Activated CD4-positive, CD25-positive, alpha-beta regulatory T cell treated with anti-CD3 and anti-CD28 coated beads, Interleukin-2, amount 50 U/mL, for 16 hours (primary cell): ENCODE results near the gene RPL37A.

ENCODE experiments used
- DNase-seq: peaks from one replicate; pipeline ENCODE4 v3.0.0-alpha.2; 2020; ENCODE audit warnings: low read depth, low spot score

RPL37A gene

DNA sequence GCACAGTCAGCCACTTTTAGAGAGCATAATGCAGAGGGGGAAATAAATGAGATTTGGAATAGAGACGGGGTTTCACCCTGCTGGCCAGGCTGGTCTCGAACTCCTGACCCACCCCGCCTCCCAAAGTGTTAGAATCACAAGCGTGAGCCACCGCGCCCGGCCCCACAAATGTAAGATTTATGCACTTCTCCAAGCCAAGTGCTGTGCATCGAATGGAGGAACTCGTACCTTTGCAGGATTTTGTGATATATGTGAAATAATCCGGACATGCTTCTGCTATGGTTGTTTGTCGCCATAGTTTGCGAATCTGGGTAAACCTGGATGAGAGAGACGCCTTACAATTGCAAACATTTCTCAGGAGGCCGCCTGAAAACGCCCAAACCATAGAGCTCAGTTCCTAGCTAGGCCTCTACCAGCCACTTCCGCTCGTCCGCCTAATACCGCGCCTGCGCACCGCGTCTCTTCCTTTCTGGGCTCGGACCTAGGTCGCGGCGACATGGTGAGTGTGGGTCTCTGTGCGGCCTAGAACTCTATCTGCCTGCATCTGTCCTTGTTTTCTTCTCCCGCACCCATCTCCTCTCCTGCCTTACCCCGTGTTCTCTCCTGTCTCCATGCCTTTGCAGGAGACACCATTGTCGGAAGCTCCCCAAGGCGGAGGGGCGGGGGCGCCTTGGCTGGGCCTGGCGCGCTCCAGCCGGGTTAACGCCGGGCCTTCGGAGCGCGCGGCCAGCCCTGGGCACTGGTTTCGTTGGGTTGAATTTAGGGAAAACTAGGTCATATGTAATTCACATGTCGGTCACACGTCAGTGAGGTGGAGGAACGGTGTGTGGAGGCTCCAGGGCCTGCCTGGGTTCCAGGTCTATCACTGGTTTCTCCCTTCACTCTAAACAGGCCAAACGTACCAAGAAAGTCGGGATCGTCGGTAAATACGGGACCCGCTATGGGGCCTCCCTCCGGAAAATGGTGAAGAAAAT lies at the start of gene RPL37A:
RPL37A (plus strand) TSS at position 466 of the 974 bp plus-strand sequence; CDS start at position 497, 31 bp downstream.
- DNase-seq = peak; percentile 80

DNA sequence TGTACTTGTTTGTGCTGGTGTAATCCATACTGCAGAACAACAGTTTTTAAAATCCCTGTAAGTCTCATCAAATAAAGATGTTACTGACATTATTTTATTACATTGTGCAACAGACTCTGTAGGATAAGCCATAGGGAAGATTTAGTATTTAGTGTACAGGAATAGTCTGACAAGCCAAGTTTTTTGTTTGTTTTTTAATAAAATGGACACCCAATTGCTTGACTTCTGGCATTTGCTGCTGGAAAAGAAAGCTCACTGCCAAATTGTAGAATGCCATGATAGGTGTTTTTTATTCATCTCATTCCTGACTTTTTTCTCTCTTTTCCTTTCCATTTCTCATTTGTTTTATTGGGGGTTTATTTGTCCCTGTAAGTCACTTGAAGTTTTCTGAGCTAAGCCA lies 48.3 kb upstream of the RPL37A start:
- no peak for DNase-seq

DNA sequence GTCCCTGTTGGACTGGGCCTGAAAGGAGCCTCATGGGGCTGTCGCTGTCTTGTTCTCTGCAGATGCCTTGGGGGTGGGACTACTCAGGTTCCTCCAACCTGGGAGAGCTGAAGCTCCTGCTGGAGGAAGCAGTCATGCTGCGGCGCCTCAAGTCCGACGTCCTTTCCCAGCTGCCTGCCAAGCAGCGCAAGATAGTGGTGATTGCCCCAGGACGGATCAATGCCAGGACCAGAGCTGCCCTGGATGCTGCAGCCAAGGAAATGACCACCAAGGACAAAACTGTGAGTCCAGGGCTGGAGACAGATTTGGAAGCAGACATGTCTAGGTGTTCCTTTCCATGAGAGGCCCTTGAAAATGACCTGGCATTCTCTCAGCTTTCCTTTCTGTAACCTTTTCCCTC lies 47.9 kb upstream of the RPL37A start:
- no peak for DNase-seq

DNA sequence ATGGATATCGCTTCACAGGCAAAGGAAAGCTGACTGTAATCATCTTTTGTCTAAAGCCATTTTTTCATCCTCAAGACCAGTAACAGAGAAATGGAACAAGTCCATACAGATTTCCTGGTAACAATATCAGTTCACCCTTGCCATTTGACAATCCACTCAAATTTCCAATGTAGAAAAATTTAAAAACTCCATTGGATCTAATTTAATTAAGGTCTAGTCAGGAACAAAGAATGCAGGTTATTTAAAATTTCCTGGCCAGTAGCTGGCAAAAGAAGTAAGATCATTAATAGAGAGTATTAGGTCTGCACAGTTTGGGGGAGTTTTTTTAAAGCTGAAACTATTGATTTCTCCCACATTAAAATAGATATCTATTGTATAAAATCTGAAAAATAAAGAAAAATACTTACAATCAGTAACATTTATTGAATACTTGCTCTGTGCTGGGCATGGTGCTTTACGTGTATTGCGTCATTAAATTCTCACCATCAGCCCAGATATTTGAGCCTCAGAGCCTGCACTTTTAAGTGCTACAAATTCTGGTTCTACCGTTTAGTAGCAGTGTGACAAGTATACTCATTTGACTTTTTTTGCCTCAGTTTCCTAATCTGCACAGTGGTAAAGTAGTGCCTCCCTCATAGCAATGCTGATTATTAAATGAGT lies 44.6 kb upstream of the RPL37A start:
- DNase-seq = no peak

DNA sequence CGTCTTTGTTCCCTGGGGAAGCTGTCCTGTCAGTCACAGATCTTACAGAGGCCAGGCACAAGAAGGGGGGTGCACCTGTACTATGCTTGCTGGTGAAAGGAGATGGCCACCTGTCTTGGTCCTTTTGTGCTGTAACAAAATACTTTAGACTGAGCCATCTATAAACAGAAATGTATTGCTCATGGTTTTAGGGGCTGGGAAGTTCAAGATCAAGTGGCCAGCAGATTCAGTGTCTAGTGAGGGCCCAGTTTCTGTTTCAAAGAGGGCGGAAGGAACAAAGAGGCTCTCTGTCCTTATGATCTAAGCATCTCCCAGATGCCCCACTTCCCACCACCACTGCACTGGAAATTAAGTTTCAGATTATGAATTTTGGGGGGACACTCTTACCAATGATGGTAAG lies 35.5 kb upstream of the RPL37A start:
- DNase-seq = no peak

DNA sequence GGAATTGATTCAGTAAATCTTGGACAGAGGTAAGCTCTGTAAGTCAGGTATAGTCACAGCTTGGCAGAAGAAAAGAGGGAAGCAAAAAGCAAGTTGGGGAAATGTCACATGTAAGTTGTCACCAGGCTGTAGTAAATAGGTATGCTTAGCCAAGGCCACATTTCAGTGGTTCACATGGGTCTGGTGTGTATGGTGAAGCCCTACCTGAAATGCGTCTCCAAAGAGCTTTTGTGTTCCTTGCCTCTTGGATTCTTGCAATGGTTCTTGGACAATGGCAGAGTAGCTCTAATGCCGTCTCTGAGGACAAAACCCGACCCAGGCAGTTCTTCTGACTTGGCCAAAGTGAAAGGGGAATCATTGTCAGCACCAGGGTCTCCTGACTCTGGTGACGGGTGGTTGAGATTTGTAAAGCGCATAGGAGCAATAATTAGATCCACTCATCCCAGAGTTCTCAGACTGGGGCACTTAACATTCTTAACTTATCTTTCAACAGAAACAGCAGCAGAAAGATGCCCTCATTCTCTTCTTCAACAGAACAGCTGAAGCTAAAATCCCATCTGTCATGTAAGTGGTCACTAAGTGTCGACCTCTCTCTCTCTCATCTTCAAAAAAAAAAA lies 34.4 kb upstream of the RPL37A start:
- DNase-seq = no peak

DNA sequence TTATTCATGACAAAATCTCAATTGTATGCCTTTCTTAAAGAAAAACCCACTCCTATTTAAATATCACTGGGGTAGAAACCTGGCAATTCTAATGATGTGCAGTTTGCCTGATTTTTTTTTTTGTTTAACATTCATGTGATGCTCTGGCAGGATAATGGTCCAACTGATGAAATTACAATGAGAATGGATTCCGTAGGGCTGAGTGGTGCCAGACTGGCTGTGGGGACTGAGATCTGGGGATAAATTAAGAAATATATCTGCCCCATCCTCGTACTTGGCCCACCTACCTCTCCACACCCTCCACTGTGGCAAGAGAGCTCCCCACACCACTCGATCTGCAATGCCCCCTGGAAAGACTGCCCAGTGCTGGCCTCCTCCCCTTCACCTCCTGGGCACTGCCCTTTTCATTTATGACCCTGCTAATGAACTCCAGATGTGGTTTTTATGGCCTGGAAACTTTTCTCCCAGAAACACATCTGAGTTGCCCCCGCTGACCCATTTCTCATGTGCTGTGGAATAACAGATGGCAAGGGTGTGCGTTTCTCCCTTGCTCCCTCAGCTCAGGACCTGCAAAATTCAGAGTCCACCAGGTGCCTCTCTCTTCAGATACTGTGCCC lies 33.0 kb upstream of the RPL37A start:
- DNase-seq = no peak

DNA sequence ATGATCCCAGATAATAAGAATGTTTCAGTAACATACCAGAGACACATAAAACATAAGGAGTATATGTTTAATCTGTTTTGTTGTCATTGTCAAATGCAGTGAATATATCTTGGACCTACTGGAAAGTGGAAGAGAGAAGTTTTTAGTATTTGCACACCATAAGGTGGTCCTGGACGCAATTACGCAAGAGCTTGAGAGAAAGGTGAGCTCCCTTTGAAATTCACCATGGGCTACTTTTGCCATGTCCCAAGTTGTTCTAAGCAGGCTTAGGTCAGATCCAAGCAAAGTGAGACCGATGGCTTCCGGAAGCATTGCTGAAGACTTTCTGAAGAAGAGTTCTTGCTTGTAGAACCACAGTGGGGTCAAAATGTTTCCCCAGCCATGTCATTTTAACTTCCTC lies 30.8 kb upstream of the RPL37A start:
- no peak for DNase-seq

DNA sequence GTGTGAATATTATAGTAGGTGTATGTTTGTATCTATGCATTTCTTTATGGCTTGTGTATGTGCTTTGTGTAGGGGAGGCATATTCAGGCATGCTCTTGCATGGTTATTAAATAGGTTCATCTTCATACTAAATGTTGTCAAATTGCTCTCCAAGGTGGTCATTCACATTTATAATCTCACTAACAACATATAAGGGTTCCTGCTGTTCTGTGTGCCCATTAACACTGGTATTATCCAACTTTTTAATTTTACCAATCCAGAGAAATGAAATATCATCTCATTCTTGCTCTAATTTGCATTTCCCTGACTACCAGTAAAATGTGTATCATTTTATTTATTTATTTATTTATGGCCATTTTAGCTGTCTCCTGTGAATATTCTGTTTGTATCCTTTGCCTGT lies 29.0 kb upstream of the RPL37A start:
- no peak for DNase-seq

DNA sequence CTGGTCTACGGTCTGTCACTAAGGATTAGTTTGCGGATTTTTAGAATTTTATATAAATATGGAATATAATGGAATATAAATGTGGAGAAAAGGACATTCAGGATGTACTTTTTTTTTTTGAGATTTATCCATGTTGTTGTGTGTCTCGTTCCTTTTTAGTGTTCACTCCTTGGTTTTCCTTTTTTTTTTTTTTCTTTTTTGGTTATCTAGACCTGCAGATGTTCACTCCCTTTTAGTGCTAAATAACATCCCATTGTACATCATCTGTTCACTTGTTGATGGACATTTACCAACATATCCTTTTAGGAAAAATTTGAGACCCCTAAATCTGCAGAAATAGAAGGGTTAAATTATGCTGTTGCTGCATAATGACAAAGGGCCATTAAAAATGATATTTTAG lies 25.5 kb upstream of the RPL37A start:
- DNase-seq = no peak

DNA sequence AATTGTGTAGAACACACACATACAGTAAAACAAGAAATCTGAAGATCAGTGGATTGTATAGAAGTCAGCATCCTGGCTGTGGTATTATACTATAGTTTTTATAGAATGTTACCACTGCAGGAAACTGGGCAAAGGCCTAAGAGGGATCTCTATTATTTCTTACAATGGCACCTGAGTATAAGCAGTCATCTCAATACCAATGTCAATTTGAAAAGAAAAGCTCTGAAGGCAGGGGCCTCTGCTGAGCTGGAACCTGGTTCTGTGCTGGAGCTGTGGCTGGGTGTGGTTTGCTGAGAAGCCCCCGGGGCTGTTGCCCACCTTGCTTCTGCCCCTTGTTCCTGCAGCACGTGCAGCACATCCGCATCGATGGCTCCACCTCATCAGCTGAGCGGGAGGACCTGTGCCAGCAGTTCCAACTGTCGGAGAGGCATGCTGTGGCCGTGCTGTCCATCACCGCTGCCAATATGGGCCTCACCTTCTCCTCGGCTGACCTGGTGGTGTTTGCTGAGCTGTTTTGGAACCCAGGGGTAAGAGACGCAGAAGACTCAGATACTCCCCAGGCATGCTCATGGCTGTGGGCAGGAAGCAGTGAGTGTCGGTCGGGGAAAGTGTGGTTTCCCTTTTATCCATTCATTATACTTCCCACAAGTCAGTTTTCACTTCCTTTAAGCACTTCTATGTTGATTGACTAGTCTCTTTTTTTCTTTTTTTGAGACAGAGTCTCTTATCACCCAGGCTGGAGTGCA lies 23.5 kb upstream of the RPL37A start:
- no peak for DNase-seq

DNA sequence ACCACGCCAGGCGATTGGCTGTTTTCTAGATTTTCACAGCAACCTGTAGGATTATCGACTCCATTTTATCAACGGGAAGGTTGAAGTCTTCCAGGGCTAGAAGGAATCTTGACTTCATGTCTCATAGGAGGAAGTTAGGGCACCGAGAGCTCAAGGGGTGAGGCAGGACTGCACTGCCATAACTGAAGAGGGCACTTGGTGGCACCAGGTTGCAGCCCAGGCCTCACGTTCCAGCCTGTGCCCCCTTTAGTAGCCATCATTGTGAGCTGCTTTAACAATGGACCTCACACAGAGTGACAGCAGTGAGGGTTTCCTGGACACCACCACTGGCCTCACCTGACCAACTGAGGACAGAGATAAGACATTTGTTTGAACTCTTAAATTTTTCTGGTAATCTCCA lies 22.9 kb upstream of the RPL37A start:
- DNase-seq = no peak

DNA sequence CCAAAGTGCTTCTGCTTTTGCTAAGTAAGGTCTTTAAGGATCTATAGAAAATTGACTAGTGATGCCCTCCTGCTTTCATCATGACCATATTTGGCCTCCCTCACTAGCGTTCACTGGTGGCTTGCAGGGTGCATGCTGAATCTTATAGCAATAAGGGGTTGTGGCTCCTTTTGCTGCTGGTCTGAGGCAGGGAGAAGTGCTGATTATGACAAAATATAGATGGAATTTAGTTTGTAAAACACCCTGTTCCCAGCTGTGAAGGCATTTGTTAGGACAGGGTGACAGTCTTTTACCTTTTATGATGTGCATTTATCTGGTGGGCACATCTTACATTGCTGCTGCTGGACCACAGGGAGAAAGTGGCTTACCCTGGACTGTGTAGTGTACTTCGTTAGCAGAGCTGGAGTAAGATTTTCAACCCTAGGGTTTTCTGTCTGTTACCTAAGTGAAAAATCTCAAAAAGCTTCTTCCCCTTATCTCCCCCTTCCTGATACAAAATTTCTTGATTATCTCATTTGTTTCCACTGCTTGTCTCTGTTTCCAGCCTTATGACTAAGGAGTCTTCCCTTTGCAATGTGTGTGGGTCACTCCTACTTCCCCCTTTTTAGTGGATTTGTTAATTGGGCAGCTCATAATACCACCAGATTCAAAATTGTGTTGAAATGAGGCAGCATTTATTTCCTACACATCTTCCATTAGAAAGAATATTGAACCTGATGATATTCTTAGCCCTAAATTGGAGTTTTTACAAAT lies 21.2 kb upstream of the RPL37A start:
- no peak for DNase-seq

DNA sequence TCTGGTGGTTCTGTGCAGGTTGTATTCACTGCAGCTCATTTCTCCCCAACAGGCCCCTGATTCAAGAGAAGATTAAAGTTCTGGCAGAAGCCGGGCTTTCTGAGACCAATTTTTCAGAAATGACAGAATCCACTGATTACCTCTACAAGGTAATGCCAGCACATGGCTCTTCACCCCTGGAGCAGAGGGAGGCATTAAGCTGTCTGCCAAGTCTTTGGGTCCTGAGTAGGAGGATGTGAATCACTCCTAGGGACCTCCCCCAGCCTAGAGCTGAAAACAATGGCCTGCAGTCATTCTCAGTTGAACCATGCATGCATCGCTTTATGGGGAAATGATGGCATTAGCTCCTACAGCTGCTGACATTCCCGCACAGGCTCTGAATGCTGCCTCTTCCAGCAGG lies 20.5 kb upstream of the RPL37A start:
- no peak for DNase-seq

DNA sequence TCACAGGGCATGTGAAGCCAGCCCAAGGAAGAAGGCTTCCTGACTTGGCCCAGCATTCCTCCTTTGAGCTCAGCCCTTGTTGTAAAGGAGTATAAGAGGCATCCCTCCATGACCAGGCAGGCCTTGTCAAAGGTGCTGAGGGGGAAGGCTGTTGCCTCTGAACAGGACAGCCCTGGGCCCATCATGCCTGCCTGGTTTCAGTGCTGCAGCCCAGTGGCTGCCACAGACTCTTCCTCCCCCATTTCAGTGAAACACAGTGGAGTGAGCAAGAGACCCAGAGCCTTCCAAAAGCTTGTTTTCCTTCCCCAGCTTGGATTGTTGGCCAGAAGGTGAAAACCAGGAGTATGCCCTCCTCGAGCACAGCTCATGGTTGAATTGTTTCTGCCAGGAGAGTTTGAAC lies 19.9 kb upstream of the RPL37A start:
- no peak for DNase-seq

DNA sequence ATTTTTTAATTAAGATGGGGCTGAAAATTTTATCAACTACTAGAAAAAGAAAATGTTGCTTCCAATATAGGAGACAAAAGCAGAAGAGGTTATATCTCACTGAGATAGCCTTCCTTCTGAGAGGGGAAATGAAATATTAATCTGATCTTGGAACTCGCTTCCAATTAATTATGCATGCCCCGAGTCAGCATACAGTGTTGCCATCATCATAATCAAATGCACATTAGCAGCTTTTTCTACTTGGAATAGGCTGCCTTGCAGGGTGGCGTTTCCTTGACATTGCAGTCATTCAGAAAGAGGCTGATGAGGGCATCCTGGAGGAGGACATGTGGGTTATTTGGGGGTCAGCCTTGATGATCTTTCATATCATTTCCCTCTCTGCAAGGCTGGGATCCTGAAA lies 18.4 kb upstream of the RPL37A start:
- DNase-seq = no peak

DNA sequence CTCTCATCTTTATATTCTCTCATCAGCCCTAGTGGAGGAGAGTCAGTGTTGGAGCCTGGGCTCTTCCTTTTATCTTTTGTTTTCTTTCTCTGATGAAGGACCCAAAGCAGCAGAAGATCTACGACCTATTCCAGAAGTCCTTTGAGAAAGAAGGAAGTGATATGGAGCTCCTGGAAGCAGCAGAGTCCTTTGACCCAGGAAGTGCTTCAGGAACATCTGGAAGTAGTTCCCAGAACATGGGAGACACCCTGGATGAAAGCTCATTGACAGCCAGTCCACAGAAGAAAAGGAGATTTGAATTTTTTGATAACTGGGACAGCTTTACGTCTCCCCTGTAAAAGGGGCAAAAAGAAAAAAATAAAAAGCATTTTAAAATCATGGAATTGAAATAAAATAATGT lies 16.0 kb upstream of the RPL37A start:
- no peak for DNase-seq

DNA sequence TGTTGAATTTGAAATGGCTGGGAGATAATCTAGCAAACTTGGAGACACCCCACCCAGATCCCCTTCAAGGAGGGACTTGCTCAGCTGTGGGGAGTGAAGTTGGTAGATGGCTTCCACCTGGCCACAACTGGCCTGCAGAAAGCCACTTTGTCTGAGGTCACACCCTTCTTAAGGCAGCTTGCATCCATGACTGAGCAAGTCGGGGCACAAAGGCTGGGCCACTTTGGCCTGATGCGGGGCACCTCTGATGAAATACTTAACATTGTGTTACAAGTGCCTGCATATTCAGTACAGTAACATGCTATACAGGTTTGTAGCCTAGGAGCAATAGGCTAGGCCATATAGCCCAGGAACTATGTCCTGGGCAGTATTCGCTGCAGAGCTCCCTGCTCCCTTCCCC lies 13.4 kb upstream of the RPL37A start:
- DNase-seq = no peak

DNA sequence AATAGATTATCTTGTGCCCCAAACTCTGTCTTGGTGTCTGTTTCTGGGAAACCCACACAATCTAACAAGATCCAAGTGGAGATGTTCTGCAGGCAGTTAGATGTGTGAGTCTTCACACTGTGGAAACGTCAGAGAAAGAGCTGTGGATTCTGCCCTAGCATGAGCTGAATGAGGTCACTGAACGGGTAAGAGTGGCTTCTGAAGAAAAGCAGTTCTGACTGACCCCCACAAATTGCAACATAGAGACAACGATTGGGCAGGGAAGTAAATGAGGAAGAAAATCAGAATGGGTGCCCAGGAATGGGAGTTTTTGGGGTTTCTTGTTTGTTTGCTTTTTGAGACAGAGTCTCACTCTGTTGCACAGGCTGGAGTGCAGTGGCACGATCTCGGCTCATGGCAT lies 12.9 kb upstream of the RPL37A start:
- no peak for DNase-seq

DNA sequence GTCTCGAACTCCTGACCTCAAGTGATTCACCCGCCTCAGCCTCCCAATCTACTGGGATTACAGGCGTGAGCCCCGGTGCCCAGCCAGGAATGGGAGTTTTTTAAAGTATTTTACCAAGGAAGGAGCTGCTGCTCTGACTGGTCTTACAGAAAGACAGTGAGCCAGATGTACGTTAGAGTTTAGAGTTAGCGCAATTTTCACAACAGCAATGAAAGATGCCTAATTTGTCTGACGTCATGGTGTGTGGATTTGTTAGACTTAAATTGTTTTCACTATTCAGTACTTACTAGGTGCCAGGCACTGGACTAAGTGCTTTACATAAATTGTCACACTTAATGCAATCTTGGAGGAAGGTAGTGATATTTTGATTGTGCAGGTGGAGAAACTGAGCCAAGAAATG lies 12.4 kb upstream of the RPL37A start:
- DNase-seq = no peak

DNA sequence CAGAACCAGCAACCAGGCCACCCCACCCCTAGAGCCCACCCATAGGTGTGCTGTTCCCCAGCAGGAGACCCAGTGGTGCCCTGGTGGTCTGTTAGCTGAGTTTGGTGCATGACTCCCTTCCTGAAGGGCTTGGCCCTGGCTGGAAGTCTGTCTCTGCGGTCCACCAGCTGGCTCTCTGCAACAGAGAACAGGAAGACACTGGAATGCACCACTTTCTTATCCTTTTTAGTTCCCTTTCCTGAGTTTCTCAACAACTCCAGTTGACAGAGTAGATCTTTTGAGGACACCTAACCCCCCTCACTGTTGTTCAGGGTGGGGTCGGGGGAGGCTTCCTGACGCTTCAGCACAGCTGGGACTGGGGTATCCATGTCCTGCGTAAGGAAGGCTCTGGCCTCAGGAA lies 11.9 kb upstream of the RPL37A start:
- DNase-seq = no peak
